ENCODE results near the gene SRL.
"Not testable (repeated sequence)": the region's sequence is repeated elsewhere in the genome, so short reads cannot be mapped to it uniquely, and the experiment has no call there.

The SRL gene

DNA sequence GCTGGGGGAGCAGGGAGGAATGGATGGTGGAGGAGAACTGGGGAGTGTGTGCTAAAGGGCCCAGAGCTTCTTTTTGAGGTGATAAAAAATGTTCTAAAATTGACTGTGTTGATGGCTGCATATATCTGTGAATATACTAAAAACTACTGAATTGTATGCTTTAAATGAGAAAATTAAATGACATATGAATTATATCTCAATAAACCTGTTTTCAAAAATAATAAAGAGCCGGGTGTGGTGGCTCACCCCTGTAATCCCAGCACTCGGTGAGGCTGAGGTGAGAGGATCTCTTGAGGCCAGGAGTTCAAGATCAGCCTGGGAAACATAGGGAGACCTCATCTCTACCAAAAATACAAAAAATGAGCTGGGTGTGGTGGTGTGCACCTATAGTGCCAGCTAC lies 16.8 kb downstream of the SRL start:
- no peak for DNase-seq

- DNase-seq = no peak
Observed at GRCh38 chr16:4220358-4220757, 21.5 kb downstream of the SRL start.

- no peak for DNase-seq
Observed at GRCh38 chr16:4218202-4218601, 23.7 kb downstream of the SRL start.

- DNase-seq = no peak
Observed at GRCh38 chr16:4217204-4218131, 24.4 kb downstream of the SRL start.

- DNase-seq = no peak
Observed at GRCh38 chr16:4216596-4216995, 25.3 kb downstream of the SRL start.

DNA sequence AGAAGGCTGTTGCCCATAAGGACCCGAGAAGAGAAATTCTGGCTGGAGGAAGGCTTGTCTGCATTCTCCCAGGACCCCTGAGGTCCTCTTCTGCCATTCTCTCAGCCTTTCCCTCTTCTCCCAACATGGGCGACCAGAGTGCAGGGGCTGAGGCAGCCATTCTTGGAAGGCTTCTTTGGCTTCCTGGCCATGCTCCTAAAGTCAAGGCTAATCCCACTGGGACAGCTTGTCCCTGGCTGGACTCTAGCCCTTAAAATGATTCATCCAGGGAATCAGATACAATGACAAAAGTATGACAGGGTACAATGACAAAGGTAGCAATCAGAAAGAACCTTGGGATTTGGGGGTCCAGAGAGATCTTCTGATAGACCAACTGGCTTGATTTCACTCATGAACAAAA lies 26.8 kb downstream of the SRL start:
- no peak for DNase-seq

DNA sequence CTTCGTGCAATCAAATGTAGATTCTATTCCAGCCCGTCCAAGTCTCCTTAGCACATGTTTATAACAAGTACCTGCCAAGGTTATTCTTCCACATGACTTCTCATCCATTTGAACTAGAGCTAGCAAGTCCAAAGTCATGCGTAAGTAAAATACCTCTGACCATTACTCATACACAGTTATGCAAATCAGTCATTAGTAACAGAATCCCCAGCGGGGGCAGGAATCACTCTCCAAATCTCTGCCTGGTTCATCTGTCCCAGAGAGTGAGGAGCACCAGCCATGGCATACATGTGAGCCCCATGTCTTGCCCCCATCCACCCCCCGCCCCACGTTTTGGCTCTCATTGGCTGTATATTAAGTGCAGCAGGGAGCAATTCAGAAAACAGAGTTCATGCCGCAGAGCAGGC lies 27.7 kb downstream of the SRL start:
- DNase-seq = no peak

- no peak for DNase-seq
Observed at GRCh38 chr16:4213737-4214136, 28.1 kb downstream of the SRL start.

DNA sequence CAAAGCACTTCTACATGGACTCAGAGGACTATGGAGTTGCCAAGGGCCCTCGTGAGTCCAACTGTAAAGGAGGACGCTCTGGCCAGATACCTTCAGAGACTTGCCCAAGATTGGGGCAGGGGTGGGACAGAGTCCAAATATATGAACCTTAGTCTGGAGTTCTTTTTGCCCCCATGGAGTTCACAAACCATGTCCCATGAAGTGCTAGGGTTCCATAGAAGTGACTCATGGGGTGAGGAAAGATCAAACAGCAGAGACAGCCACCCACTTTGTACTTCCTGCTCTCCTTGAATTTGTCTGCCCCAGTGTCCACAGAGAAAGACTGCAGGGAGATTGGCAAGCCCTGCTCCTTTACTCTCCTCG lies 29.0 kb downstream of the SRL start:
- no peak for DNase-seq

GRCh38 chr16:4212211-4212933 lies 29.5 kb downstream of the SRL start:
- DNase-seq = no peak

GRCh38 chr16:4211445-4212210 lies 30.3 kb downstream of the SRL start:
- not testable (repeated sequence) for DNase-seq

- no peak for DNase-seq
Observed at GRCh38 chr16:4209666-4210065, 32.2 kb downstream of the SRL start.

- DNase-seq = no peak
Observed at GRCh38 chr16:4208341-4208751, 33.5 kb downstream of the SRL start.

- DNase-seq = no peak
Observed at GRCh38 chr16:4207683-4208340, 34.1 kb downstream of the SRL start.

- no peak for DNase-seq
Observed at GRCh38 chr16:4207229-4207628, 34.7 kb downstream of the SRL start.

DNA sequence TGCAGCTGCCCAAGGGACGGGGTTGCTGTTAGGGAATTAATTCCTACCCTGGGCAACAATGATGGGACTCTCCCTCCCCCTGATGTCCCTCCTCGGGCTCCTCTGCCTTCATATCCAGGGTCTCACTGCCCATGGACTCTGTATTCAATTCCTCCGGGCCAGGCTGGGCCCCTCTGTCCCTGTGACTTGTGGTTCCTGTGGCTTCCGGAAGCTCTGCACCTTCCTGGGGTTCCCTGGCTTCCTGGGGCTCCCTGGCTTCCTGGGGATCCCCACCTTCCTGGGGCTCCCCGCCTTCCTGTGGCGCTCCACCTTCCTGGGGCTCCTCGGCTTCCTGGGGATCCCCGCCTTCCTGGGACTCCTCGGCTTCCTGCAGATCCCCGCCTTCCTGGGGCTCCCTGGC lies 35.2 kb downstream of the SRL start:
- DNase-seq = no peak

DNA sequence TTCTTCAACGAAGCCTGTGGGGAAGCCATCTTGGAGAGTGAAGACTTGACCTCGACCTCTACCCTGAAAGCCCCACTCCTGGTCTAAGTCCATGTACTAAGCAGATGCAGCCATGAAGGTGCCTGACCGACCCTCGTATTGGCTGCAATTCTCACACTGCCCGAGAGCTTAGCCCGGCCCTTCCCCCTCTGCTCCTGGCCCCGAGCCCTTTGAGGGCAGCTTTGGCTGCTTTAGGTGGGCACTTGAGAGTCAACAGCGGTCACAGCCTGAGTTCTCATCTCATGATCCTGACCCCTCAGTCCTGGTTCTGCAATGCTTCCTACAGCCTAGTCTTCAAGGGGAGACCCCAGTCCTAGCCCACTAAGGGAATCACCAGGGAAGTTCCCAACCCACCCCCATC lies 35.9 kb downstream of the SRL start:
- DNase-seq = no peak

- DNase-seq = no peak
Observed at GRCh38 chr16:4204521-4204920, 37.4 kb downstream of the SRL start.

DNA sequence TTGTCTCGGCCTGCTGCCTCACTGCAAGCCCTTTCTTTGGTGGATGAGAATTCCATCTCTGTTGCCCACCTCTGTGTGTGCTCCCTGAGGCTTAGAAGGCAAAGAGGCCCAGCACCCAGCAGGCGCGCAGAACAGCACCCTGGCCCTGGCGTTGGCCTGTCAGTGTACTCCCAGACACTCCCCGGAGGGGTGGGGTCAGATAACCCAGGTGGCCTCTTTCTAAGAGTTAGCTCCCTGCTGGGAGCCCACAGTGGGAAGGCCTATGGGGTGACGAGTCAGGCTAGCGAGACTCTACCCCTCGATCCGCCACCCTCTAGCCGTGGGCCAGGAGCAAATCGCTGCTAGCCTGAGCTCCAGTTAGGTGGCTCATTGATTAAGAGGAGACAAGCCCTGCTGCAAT lies 38.1 kb downstream of the SRL start:
- no peak for DNase-seq

GRCh38 chr16:4202615-4203345 lies 39.1 kb downstream of the SRL start:
- no peak for DNase-seq

- DNase-seq = no peak
Observed at GRCh38 chr16:4200781-4201137, 41.1 kb downstream of the SRL start.

Data from stimulated activated naive CD4-positive, alpha-beta T cell (primary cell).